ENCODE data around the gene EP400.

- TF ChIP-seq CTCF (IDR thresholded peaks at IDR 0.05; ENCODE audit: low read depth, low read length, poor library complexity, severe bottlenecking), result no peak
- TF ChIP-seq EZH2phosphoT487 (IDR thresholded peaks at IDR 0.05; ENCODE audit: borderline replicate concordance, low read length), result no peak
Measured at GRCh38 chr12:132074216-132074615, 124.5 kb downstream of the EP400 start.
